H1 (cell line): ENCODE measurements around the gene CFL2. TPM values are rescaled to one million over a fixed set of nuclear protein-coding genes. Genes with fewer than 3 reads are reported as not detected.

Experiments used
- CTCF ChIA-PET: fragments of 300-600 bp; sonication (Branson Sonifier 250); formaldehyde crosslinking; loops from one replicate; lab custom pipeline; 2021; ENCODE audit not compliant: partially characterized antibody; lab: Charles Lee
- POLR2A ChIA-PET: fragments of 300-600 bp; sonication (Branson Sonifier 250); formaldehyde crosslinking; loops from one replicate; lab custom pipeline; 2021; ENCODE audit warnings: inconsistent platforms; ENCODE audit not compliant: partially characterized antibody; lab: Charles Lee
- DNase-seq, 2 experiments: peaks; one replicate each; pipeline versions ENCODE4 v3.0.0 to v3.0.0-alpha.2; 2010 to 2022; ENCODE audit warnings: low spot score in 2 of 2, low read depth in 1 of 2, mixed read lengths in 1 of 2
- FAIRE-seq: peaks from 2 replicates; lab custom pipeline; 2011; peaks lifted over from hg19 to GRCh38; lab: Jason Lieb, UNC
- H2AFZ ChIP-seq: 2 replicates; pipeline ENCODE4 v1.8.1; 2012; ENCODE audit warnings: low read length, inconsistent platforms
- H2AK5ac ChIP-seq: 2 replicates; pipeline ENCODE4 v1.6.1; 2013; ENCODE audit warnings: low read depth, low read length
- H2BK120ac ChIP-seq: replicated peaks from 2 replicates; pipeline ENCODE3; 2013; ENCODE audit warnings: low read depth, low read length, inconsistent platforms
- H2BK12ac ChIP-seq: 2 replicates; pipeline ENCODE4 v1.6.1; 2013; ENCODE audit warnings: low read depth, low read length
- H2BK15ac ChIP-seq: 2 replicates; pipeline ENCODE4 v1.6.1; 2013; ENCODE audit warnings: low read length
- H2BK20ac ChIP-seq: 2 replicates; pipeline ENCODE4 v1.6.1; 2013; ENCODE audit warnings: low read length
- H2BK5ac ChIP-seq: 2 replicates; pipeline ENCODE4 v1.6.1; 2013; ENCODE audit warnings: low read depth, low read length
- H3K14ac ChIP-seq: 2 replicates; pipeline ENCODE4 v1.6.1; 2013; ENCODE audit warnings: inconsistent platforms; ENCODE audit not compliant: insufficient read length
- H3K18ac ChIP-seq: 2 replicates; pipeline ENCODE4 v1.6.1; 2013; ENCODE audit warnings: low read length; ENCODE audit errors: extremely low read depth
- H3K23ac ChIP-seq: 2 replicates; pipeline ENCODE4 v1.6.1; 2013; ENCODE audit warnings: inconsistent platforms; ENCODE audit not compliant: insufficient read length
- H3K23me2 ChIP-seq: 2 replicates; pipeline ENCODE4 v1.6.1; 2013; ENCODE audit warnings: low read depth, low read length
- H3K27ac ChIP-seq: 2 replicates; pipeline ENCODE4 v1.6.1; 2011; ENCODE audit warnings: low read depth, low read length, inconsistent platforms
- H3K27me3 ChIP-seq, 4 experiments: replicated peaks in 1 of 4; 1 replicate in 1 of 4; 2 replicates in 3 of 4; pipeline versions ENCODE4 v1.6.1 to v1.8.1; 2011 to 2013; ENCODE audit warnings: low read length in 3 of 4, mild to moderate bottlenecking in 3 of 4, inconsistent platforms in 2 of 4, mixed read lengths in 2 of 4, moderate library complexity in 1 of 4; ENCODE audit not compliant: control insufficient read depth in 3 of 4, insufficient read depth in 3 of 4; ENCODE audit errors: extremely low read depth in 1 of 4
- H3K36me3 ChIP-seq, 4 experiments: 2 replicates each; pipeline versions ENCODE4 v1.6.1 to v1.8.1; 2011 to 2013; ENCODE audit warnings: mild to moderate bottlenecking in 4 of 4, low read length in 3 of 4, moderate library complexity in 2 of 4, control low read depth in 1 of 4, inconsistent platforms in 1 of 4; ENCODE audit not compliant: insufficient read depth in 4 of 4, control insufficient read depth in 2 of 4
- H3K4ac ChIP-seq: replicated peaks from 2 replicates; pipeline ENCODE3; 2013; ENCODE audit warnings: low read length, low read depth, mixed read lengths, inconsistent platforms; ENCODE audit not compliant: insufficient read length
- H3K4me1 ChIP-seq, 4 experiments: replicated peaks in 1 of 4; 1 replicate in 1 of 4; 2 replicates in 3 of 4; pipeline versions ENCODE4 v1.6.1 to v1.8.1; 2011 to 2013; ENCODE audit warnings: low read length in 3 of 4, inconsistent platforms in 2 of 4, mixed read lengths in 1 of 4; ENCODE audit not compliant: insufficient read depth in 4 of 4, control insufficient read depth in 3 of 4
- H3K4me2 ChIP-seq, 2 experiments: 2 replicates each; pipeline versions ENCODE4 v1.6.1 to v1.8.1; 2011 to 2013; ENCODE audit warnings: low read depth in 2 of 2, low read length in 2 of 2, control low read depth in 1 of 2, inconsistent platforms in 1 of 2, mild to moderate bottlenecking in 1 of 2; ENCODE audit not compliant: insufficient read depth in 1 of 2
- H3K4me3 ChIP-seq, 4 experiments: fragments of 200-600, 300-600 bp in 1 of 4; sonication (generic), shearing (Covaris generic), sonication (Bioruptor Twin) in 1 of 4; 2 replicates each; pipeline versions ENCODE4 v1.5.1 to v1.8.1; 2011 to 2016; ENCODE audit warnings: low read length in 4 of 4, low read depth in 3 of 4, control low read depth in 2 of 4, inconsistent platforms in 2 of 4, mild to moderate bottlenecking in 2 of 4, mixed read lengths in 1 of 4, moderate library complexity in 1 of 4; ENCODE audit not compliant: insufficient read depth in 2 of 4; ENCODE audit errors: extremely low read depth in 1 of 4
- H3K56ac ChIP-seq: replicated peaks from 2 replicates; pipeline ENCODE3; 2013; ENCODE audit warnings: low read depth, mild to moderate bottlenecking, mixed read lengths, low read length, inconsistent platforms; ENCODE audit not compliant: insufficient read length
- H3K79me1 ChIP-seq: 2 replicates; pipeline ENCODE4 v1.6.1; 2013; ENCODE audit warnings: low read depth, low read length, control low read depth
- H3K79me2 ChIP-seq, 2 experiments: 2 replicates each; pipeline versions ENCODE4 v1.6.1 to v1.8.1; 2012 to 2013; ENCODE audit warnings: low read length in 2 of 2, mild to moderate bottlenecking in 2 of 2, inconsistent platforms in 1 of 2; ENCODE audit not compliant: insufficient read depth in 2 of 2, control insufficient read depth in 1 of 2
- H3K9ac ChIP-seq, 4 experiments: replicated peaks in 1 of 4; 1 replicate in 1 of 4; 2 replicates in 3 of 4; pipeline versions ENCODE4 v1.6.1 to v1.8.1; 2011 to 2013; ENCODE audit warnings: low read depth in 3 of 4, low read length in 3 of 4, control low read depth in 2 of 4, mild to moderate bottlenecking in 2 of 4, moderate library complexity in 2 of 4, inconsistent platforms in 1 of 4; ENCODE audit errors: extremely low read depth in 1 of 4
- H3K9me3 ChIP-seq, 2 experiments: 2 replicates each; pipeline versions ENCODE4 v1.6.1 to v1.8.1; 2012 to 2013; ENCODE audit warnings: mild to moderate bottlenecking in 2 of 2, moderate library complexity in 2 of 2, control low read depth in 1 of 2, inconsistent platforms in 1 of 2, low read depth in 1 of 2, low read length in 1 of 2, mixed read lengths in 1 of 2; ENCODE audit not compliant: insufficient read depth in 2 of 2
- H4K20me1 ChIP-seq, 2 experiments: replicated peaks in 1 of 2; 2 replicates each; pipeline versions ENCODE3 to v1.8.1; 2011 to 2013; ENCODE audit warnings: inconsistent platforms in 2 of 2, low read length in 2 of 2, mild to moderate bottlenecking in 1 of 2; ENCODE audit not compliant: insufficient read depth in 2 of 2, control insufficient read depth in 1 of 2
- H4K5ac ChIP-seq: 2 replicates; pipeline ENCODE4 v1.6.1; 2013; ENCODE audit warnings: low read length, low read depth, mixed read lengths, inconsistent platforms; ENCODE audit not compliant: insufficient read length
- H4K8ac ChIP-seq: 2 replicates; pipeline ENCODE4 v1.8.0; 2013; ENCODE audit warnings: mild to moderate bottlenecking, moderate library complexity, low read length, inconsistent platforms; ENCODE audit not compliant: insufficient read depth; ENCODE audit errors: extremely low read depth
- H4K91ac ChIP-seq: replicated peaks from 2 replicates; pipeline ENCODE3; 2013; ENCODE audit warnings: low read length, mixed read lengths, inconsistent platforms; ENCODE audit not compliant: insufficient read length
- ASH2L ChIP-seq: fragments of 200-600, 300-600 bp; sonication (generic); IDR thresholded peaks from one replicate; pipeline ENCODE4 v1.7.1; 2017; ENCODE audit warnings: low read length
- HDAC2 ChIP-seq, 2 experiments: fragments of 300-600 bp in 1 of 2; sonication (generic) in 1 of 2; IDR thresholded peaks; 2 replicates each; pipeline ENCODE4 v1.6.1; 2011 to 2012; ENCODE audit warnings: low read depth in 2 of 2, low read length in 2 of 2, mild to moderate bottlenecking in 2 of 2, moderate library complexity in 2 of 2, borderline replicate concordance in 1 of 2, inconsistent platforms in 1 of 2
- KDM1A ChIP-seq: fragments of 200-600, 300-600 bp; sonication (generic); IDR thresholded peaks from 2 replicates; pipeline ENCODE4 v1.7.1; 2016; ENCODE audit warnings: mild to moderate bottlenecking, low read length, borderline replicate concordance
- MAFK ChIP-seq: IDR thresholded peaks from 2 replicates; pipeline ENCODE4 v1.6.1; 2012; ENCODE audit warnings: low read depth, mild to moderate bottlenecking, improper control_type of control experiment, low read length
- SIN3A ChIP-seq, 2 experiments: IDR thresholded peaks in 1 of 2; conservative IDR thresholded peaks in 1 of 2; 2 replicates each; pipeline ENCODE4 v1.6.1; 2011 to 2012; ENCODE audit warnings: low read length in 2 of 2, improper control_type of control experiment in 1 of 2, low read depth in 1 of 2, mild to moderate bottlenecking in 1 of 2
- SP2 ChIP-seq: IDR thresholded peaks from 2 replicates; pipeline ENCODE4 v1.6.1; 2012; ENCODE audit warnings: mild to moderate bottlenecking, low read length, inconsistent platforms
- TAF7 ChIP-seq: optimal IDR thresholded peaks from 2 replicates; pipeline ENCODE3; 2011; ENCODE audit warnings: low read depth, mild to moderate bottlenecking, inconsistent platforms, low read length, moderate library complexity, borderline replicate concordance
- TEAD4 ChIP-seq: IDR thresholded peaks from 2 replicates; pipeline ENCODE4 v1.6.1; 2012; ENCODE audit warnings: low read depth, low read length, inconsistent platforms, mixed read lengths
- USF2 ChIP-seq: IDR thresholded peaks from 2 replicates; pipeline ENCODE4 v1.6.1; 2011; ENCODE audit warnings: low read length, improper control_type of control experiment
- YY1 ChIP-seq: IDR thresholded peaks from 2 replicates; pipeline ENCODE4 v1.6.1; 2011; ENCODE audit warnings: low read depth, mild to moderate bottlenecking, low read length
- WGBS, 2 experiments: shearing (Covaris generic) in 1 of 2; methylation state at CpG; one replicate each; pipeline versions ENCODE4 v1.1.6 to v1.1.7; 2013 to 2015; ENCODE audit warnings: low lambda C conversion rate in 2 of 2, mixed read lengths in 2 of 2, inconsistent platforms in 1 of 2, low coverage in 1 of 2, missing lambda C conversion rate in 1 of 2; ENCODE audit not compliant: insufficient replicate concordance in 2 of 2, insufficient coverage in 1 of 2, insufficient read length in 1 of 2; ENCODE audit errors: extremely low coverage in 1 of 2, missing lambda C conversion rate in 1 of 2; 5-methylcytosine and 5-hydroxymethylcytosine counted together
- polyA plus RNA-seq, 7 experiments: library from polyadenylated mRNA; depleted of rRNA in 3 of 7; stranded (reverse) in 5 of 7; unstranded in 2 of 7; fragments of >200 nt in 5 of 7; fragments of 200-250 nt in 2 of 7; gene quantifications; 1 replicate in 5 of 7; 2 replicates in 1 of 7; 4 replicates in 1 of 7; pipeline versions ENCODE4 v1.2.1 to v1.2.3, GENCODE V29; 2011 to 2013; ENCODE audit warnings: missing spikeins in 2 of 7, mixed read lengths in 2 of 7
- total RNA-seq: library from RNA; stranded (reverse); fragmentation: NEBNext Ultra II Directional; extraction: Animal tissue kit (Norgen Biotek cat#: 25700); gene quantifications from 2 replicates; pipeline ENCODE4 v1.2.1, GENCODE V29; 2021

Gene CFL2
- total and polyA plus RNA-seq, 2 of the 8 experiments (the other 6 are each of a cell fraction or from before 2014, with no cell fraction given), result 9.7 to 20.5 TPM

GRCh38 chr14:34715127-34715863 is 902 bp upstream of the CFL2 start:
- H3K27ac ChIP-seq, result no peak overlapping the region
- H4K91ac ChIP-seq, result no peak overlapping the region
- no peak overlapping the region for H2BK120ac ChIP-seq
- H3K18ac ChIP-seq, result no peak overlapping the region
- no peak overlapping the region for H2BK5ac ChIP-seq
- H2AK5ac ChIP-seq, result no peak overlapping the region
- DNase-seq (no peak), FAIRE-seq (no peak)
- H3K9me3 ChIP-seq, result no peaks in the 10 kb centered on the region
- H4K5ac ChIP-seq, result no peak overlapping the region
- no peak overlapping the region for H3K4ac ChIP-seq
- 78% methylated on average over 8 of the region's 8 CpGs; no CpG with 5 or more reads in 1 of the 2 experiments for WGBS, 2 experiments
- CTCF ChIA-PET, result interaction anchor here (0.8 to 1.6 kb wide), 4 partner anchors 8 to 42 kb away, joined by 3 to 5 read pairs (median 4); no protein-coding TSS in a partner anchor
- peak overlapping the region; percentile 73 to 99 (median 88); a peak in 7 of 8 replicates for H3K4me3 ChIP-seq
- POLR2A ChIA-PET, result interaction anchor here (0.8 to 6.3 kb wide), 3 partner anchors 9 to 85 kb away, joined by 3 to 31 read pairs (median 5); partner anchors contain the start of gene SNX6
- peak overlapping the region in 1 of 4 experiments; percentile 30; a peak in 1 of 7 replicates for H3K9ac ChIP-seq
- H2BK15ac ChIP-seq, result no peak overlapping the region
- H2BK12ac ChIP-seq, result no peak overlapping the region
- peaks cover 0 to 11% (median 2%) of the 10 kb centered on the region in 4 experiments; a peak in 2 of 8 replicates for H3K36me3 ChIP-seq
- H3K27me3 ChIP-seq, result peaks cover 0 to 4% (median 0%) of the 10 kb centered on the region in 4 experiments; a peak in 3 of 7 replicates
- no peak overlapping the region for H4K8ac ChIP-seq
- peak overlapping the region; percentile 69 to 86; a peak in 3 of 4 replicates for H3K4me2 ChIP-seq
- H3K14ac ChIP-seq, result no peak overlapping the region
- H4K20me1 ChIP-seq, result no peaks in the 10 kb centered on the region
- H3K23me2 ChIP-seq, result peaks cover 3% of the 10 kb centered on the region
- H3K4me1 ChIP-seq, result no peaks in the 10 kb centered on the region
- H3K56ac ChIP-seq, result no peak overlapping the region
- 0 out of 2 replicates have a peak overlapping the region, but pooled peaks have one; percentile 42 for H2AFZ ChIP-seq
- H2BK20ac ChIP-seq, result no peak overlapping the region
- peaks cover 0 to 7% of the 10 kb centered on the region in 2 experiments; a peak in 2 of 4 replicates for H3K79me2 ChIP-seq
- H3K79me1 ChIP-seq, result no peaks in the 10 kb centered on the region
- no peak overlapping the region for H3K23ac ChIP-seq
- TF ChIP-seq HDAC2 (IDR thresholded peaks at IDR 0.05; ENCODE audit: borderline replicate concordance in 1 of 2, low read depth in 2 of 2, low read length in 2 of 2), result no peak
- TF ChIP-seq MAFK, result no peak
- no peak for TF ChIP-seq TEAD4
- TF ChIP-seq YY1, result no peak
- no peak for TF ChIP-seq USF2
- TF ChIP-seq ASH2L, result no peak
- no peak for TF ChIP-seq KDM1A
- TF ChIP-seq TAF7, result no peak
- no peak for TF ChIP-seq SIN3A (conservative IDR thresholded peaks at IDR 0.05 in 1 of 2, IDR thresholded peaks at IDR 0.05 in 1 of 2; ENCODE audit: low read depth in 1 of 2, low read length in 2 of 2)
- TF ChIP-seq SP2, result no peak
